Mesendoderm (in vitro differentiated cells): ENCODE measurements around the gene SHROOM3.
"Not testable (repeated sequence)": the region's sequence is repeated elsewhere in the genome, so short reads cannot be mapped to it uniquely, and the experiment has no call there.

Experiments
- DNase-seq: peaks from one replicate; pipeline ENCODE4 v3.0.0; 2013
- H2AK5ac ChIP-seq: 2 replicates; pipeline ENCODE4 v1.6.1; 2013; ENCODE audit warnings: low read length, inconsistent platforms
- H2BK120ac ChIP-seq: 2 replicates; pipeline ENCODE4 v1.6.1; 2013; ENCODE audit warnings: low read depth, mild to moderate bottlenecking, low read length, moderate library complexity, mixed read lengths
- H2BK15ac ChIP-seq: replicated peaks from 2 replicates; pipeline ENCODE4 v1.6.1; 2013; ENCODE audit warnings: low read depth, mild to moderate bottlenecking, moderate library complexity
- H2BK5ac ChIP-seq: 2 replicates; pipeline ENCODE4 v1.6.1; 2013; ENCODE audit warnings: low read length, inconsistent platforms
- H3K18ac ChIP-seq: 2 replicates; pipeline ENCODE4 v1.6.1; 2013; ENCODE audit warnings: mild to moderate bottlenecking, low read length, mixed read lengths
- H3K23ac ChIP-seq: one replicate; pipeline ENCODE4 v1.6.1; 2013; ENCODE audit warnings: low read length
- H3K27ac ChIP-seq: 2 replicates; pipeline ENCODE4 v1.5.1; 2013; ENCODE audit warnings: low read depth, mild to moderate bottlenecking, inconsistent platforms, low read length, moderate library complexity
- H3K27me3 ChIP-seq: 2 replicates; pipeline ENCODE4 v1.6.1; 2013; ENCODE audit warnings: low read length, control low read depth, mild to moderate bottlenecking, inconsistent platforms; ENCODE audit not compliant: insufficient read depth, poor library complexity
- H3K36me3 ChIP-seq: 2 replicates; pipeline ENCODE4 v1.6.1; 2013; ENCODE audit warnings: low read length, inconsistent platforms; ENCODE audit not compliant: control insufficient read depth, insufficient read depth
- H3K4ac ChIP-seq: one replicate; pipeline ENCODE4 v1.6.1; 2013; ENCODE audit warnings: low read depth, mild to moderate bottlenecking, low read length, moderate library complexity
- H3K4me1 ChIP-seq: 2 replicates; pipeline ENCODE4 v1.6.1; 2013; ENCODE audit warnings: low read depth, low read length, inconsistent platforms; ENCODE audit not compliant: control insufficient read depth
- H3K4me2 ChIP-seq: 2 replicates; pipeline ENCODE4 v1.6.1; 2013; ENCODE audit warnings: low read length
- H3K4me3 ChIP-seq: 2 replicates; pipeline ENCODE4 v1.5.1; 2013; ENCODE audit warnings: mild to moderate bottlenecking, low read length
- H3K56ac ChIP-seq: one replicate; pipeline ENCODE4 v1.6.1; 2013; ENCODE audit warnings: low read length
- H3K79me1 ChIP-seq: 2 replicates; pipeline ENCODE4 v1.6.1; 2013; ENCODE audit warnings: low read length, inconsistent platforms
- H3K79me2 ChIP-seq: 2 replicates; pipeline ENCODE4 v1.6.1; 2013; ENCODE audit warnings: mild to moderate bottlenecking, low read length; ENCODE audit not compliant: control insufficient read depth, insufficient read depth
- H3K9ac ChIP-seq: 2 replicates; pipeline ENCODE4 v1.6.1; 2013; ENCODE audit warnings: low read length, inconsistent platforms
- H4K5ac ChIP-seq: one replicate; pipeline ENCODE4 v1.6.1; 2013; ENCODE audit warnings: low read length
- H4K8ac ChIP-seq: one replicate; pipeline ENCODE4 v1.6.1; 2013; ENCODE audit warnings: low read depth, mild to moderate bottlenecking, control low read depth, low read length, moderate library complexity
- WGBS: extraction: QIAGEN DNeasy Blood & Tissue Kit; methylation state at CpG from one replicate; pipeline ENCODE4 v1.1.7; 2013; ENCODE audit warnings: low lambda C conversion rate, missing lambda C conversion rate; ENCODE audit not compliant: insufficient coverage; ENCODE audit errors: extremely low coverage; 5-methylcytosine and 5-hydroxymethylcytosine counted together

The SHROOM3 gene

DNA sequence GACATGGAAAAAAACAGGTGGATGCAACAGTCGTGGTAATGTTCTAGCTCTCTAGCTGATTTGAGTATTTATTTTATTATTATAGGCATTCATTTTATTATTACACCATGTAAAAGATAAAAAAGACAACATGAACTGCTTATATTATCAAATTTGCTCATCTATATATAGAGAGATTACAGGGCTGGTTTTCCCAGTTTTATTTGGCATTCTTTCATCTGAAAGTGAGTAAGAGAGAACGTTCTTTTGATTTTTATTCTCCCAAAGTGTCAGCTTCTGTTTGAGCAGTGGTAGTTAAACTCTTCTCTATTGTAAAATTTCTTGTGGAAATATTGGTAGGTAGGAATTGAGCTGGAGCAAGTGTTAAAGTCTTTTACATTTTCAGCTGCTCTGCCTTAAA lies 283.0 kb downstream of the SHROOM3 start:
- no peaks in the 10 kb centered on the region for H3K27me3 ChIP-seq
- no CpG with 5 or more reads among the region's 2 CpGs for WGBS

DNA sequence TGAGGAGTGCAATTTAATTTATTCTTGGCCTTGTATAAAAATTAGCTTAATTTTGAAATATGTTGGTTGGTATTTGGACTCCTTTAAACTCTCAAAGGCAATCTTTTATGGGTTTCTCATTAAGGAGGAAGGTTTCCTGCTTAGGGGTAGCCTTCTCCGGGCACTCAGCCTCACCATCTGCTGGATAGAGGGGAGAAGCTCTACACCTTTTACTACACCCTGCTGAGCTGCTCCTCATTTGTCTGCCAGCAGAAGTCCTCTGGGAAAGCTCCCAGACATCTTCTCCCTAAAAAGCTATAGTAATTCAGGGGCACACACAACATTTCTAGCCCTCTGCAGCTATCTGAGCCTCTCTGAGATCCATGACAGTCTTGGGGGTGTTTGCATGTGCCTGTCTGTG lies 283.8 kb downstream of the SHROOM3 start:
- no peak overlapping the region for H2BK120ac ChIP-seq
- no peak overlapping the region for H3K4me3 ChIP-seq
- H3K36me3 ChIP-seq, result no peaks in the 10 kb centered on the region
- H3K4me2 ChIP-seq, result no peak overlapping the region
- H3K27me3 ChIP-seq, result no peaks in the 10 kb centered on the region
- no peak overlapping the region for H3K9ac ChIP-seq
- H3K27ac ChIP-seq, result no peak overlapping the region
- peaks cover 2% of the 10 kb centered on the region for H3K79me2 ChIP-seq
- no peak overlapping the region for H4K8ac ChIP-seq
- no peak overlapping the region for H4K5ac ChIP-seq
- H3K4me1 ChIP-seq, result no peaks in the 10 kb centered on the region
- no peak overlapping the region for H3K4ac ChIP-seq
- WGBS, result no CpG with 5 or more reads among the region's 1 CpG
- H2BK15ac ChIP-seq, result no peak overlapping the region
- no peaks in the 10 kb centered on the region for H3K79me1 ChIP-seq
- DNase-seq, result peak; percentile 59
- H3K56ac ChIP-seq, result peak overlapping the region; percentile 19
- H2BK5ac ChIP-seq, result no peak overlapping the region
- H3K23ac ChIP-seq, result no peak overlapping the region
- H2AK5ac ChIP-seq, result no peak overlapping the region
- H3K18ac ChIP-seq, result no peak overlapping the region

More for the DNA sequence above, 283.0 kb downstream of the SHROOM3 start:
- peaks cover 2% of the 10 kb centered on the region for H3K79me2 ChIP-seq
- H4K5ac ChIP-seq, result no peak overlapping the region
- no peaks in the 10 kb centered on the region for H3K4me1 ChIP-seq
- no peak overlapping the region for H3K56ac ChIP-seq
- no peak overlapping the region for H3K18ac ChIP-seq
- no peak overlapping the region for H3K9ac ChIP-seq
- H3K27ac ChIP-seq, result no peak overlapping the region
- no peak overlapping the region for H3K4ac ChIP-seq
- no peak overlapping the region for H2BK15ac ChIP-seq
- no peak for DNase-seq
- no peak overlapping the region for H2AK5ac ChIP-seq
- no peak overlapping the region for H3K4me2 ChIP-seq
- H3K4me3 ChIP-seq, result no peak overlapping the region
- H3K79me1 ChIP-seq, result no peaks in the 10 kb centered on the region
- H2BK120ac ChIP-seq, result no peak overlapping the region
- no peak overlapping the region for H4K8ac ChIP-seq
- H3K23ac ChIP-seq, result no peak overlapping the region
- no peak overlapping the region for H2BK5ac ChIP-seq
- H3K36me3 ChIP-seq, result no peaks in the 10 kb centered on the region

DNA sequence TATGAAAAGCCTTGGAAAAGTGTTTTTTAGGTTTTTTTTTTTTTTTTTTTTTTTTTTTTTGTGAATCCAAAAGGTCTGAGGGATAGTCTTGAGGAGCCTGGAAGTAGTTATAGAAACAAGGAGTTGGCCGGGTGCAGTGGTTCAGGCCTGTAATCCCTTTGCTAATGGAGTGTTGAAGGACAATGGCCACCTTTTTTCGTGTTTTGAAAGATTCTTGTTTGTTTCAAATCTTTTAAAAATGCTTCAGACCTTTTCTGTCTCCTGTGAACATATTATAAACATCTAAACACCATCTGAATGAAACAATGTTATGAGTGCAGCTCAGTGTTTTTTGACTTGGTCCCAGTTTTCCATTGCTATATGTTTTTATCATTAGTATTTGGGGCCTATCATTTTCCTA lies 285.1 kb downstream of the SHROOM3 start:
- no CpG with 5 or more reads among the region's 2 CpGs for WGBS
- Histone ChIP-seq H2BK5ac (no peak overlapping the region), H3K36me3 (no peaks in the 10 kb centered on the region), H3K4ac (no peak overlapping the region), H2BK15ac (no peak overlapping the region), H3K79me1 (no peaks in the 10 kb centered on the region), H2AK5ac (no peak overlapping the region), H3K4me3 (no peak overlapping the region), H3K4me2 (no peak overlapping the region), H3K18ac (no peak overlapping the region), H4K8ac (no peak overlapping the region), H4K5ac (no peak overlapping the region), H3K4me1 (peaks cover 2% of the 10 kb centered on the region), H2BK120ac (no peak overlapping the region), H3K23ac (no peak overlapping the region), H3K79me2 (peaks cover 2% of the 10 kb centered on the region), H3K56ac (no peak overlapping the region), H3K27me3 (no peaks in the 10 kb centered on the region), H3K9ac (no peak overlapping the region), H3K27ac (no peak overlapping the region)
- DNase-seq, result no peak

DNA sequence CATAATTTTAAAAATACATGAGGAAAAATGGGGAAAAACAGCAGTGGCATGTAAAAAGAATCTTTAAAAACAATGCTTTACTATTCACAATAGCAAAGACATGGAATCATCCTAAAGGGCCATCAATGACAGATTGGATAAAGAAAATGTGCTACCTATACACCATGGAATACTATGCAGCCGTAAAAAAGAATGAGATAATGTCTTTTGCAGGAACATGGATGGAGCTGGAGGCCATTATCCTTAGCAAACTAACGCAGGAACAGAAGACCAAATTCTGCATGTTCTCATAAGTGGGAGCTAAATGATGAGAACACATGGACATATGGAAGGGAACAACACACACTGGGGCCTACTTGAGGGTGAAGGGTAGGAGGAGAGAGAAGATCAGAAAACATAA lies 287.1 kb downstream of the SHROOM3 start:
- H4K8ac ChIP-seq, DNase-seq, H3K27me3 ChIP-seq, H3K4me3 ChIP-seq, H2AK5ac ChIP-seq, H3K27ac ChIP-seq, H2BK15ac ChIP-seq, H3K18ac ChIP-seq, H3K23ac ChIP-seq, H3K4ac ChIP-seq, H3K79me1 ChIP-seq, H3K56ac ChIP-seq, H3K9ac ChIP-seq, H4K5ac ChIP-seq, H2BK120ac ChIP-seq, H3K79me2 ChIP-seq, H3K36me3 ChIP-seq, H2BK5ac ChIP-seq, H3K4me2 ChIP-seq: not testable (repeated sequence)
- peaks cover 12% of the 10 kb centered on the region for H3K4me1 ChIP-seq
- WGBS, result no CpG with 5 or more reads among the region's 2 CpGs

DNA sequence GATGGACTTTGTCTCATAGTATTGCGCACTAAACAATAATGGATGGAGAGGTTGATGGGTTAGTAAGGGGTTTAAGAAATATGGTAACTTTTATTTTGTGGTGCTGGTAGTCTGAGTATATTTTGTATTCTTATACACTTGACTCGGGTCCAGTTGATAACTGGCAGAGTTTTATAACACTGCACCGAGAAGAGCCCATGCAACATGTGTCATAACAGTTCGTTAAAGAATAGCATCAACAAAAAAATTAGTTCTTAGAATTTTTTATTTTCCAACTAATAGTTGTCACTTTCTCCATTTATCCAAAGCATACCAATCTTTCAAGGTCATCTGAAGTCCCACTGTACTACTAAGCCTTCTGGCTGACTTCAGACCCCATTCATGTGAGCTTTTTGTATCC lies 287.8 kb downstream of the SHROOM3 start:
- no peak overlapping the region for H3K4me3 ChIP-seq
- WGBS, result no CpG with 5 or more reads among the region's 4 CpGs
- H3K18ac ChIP-seq, result no peak overlapping the region
- no peak overlapping the region for H3K4me2 ChIP-seq
- H3K79me1 ChIP-seq, result peaks cover 4% of the 10 kb centered on the region
- no peak overlapping the region for H3K56ac ChIP-seq
- H3K4ac ChIP-seq, result no peak overlapping the region
- no peak overlapping the region for H2BK120ac ChIP-seq
- H3K9ac ChIP-seq, result no peak overlapping the region
- no peak overlapping the region for H3K23ac ChIP-seq
- no peak overlapping the region for H2AK5ac ChIP-seq
- no peak overlapping the region for H4K5ac ChIP-seq
- H3K27ac ChIP-seq, result no peak overlapping the region
- no peak overlapping the region for H2BK5ac ChIP-seq
- H3K36me3 ChIP-seq, result no peaks in the 10 kb centered on the region
- H3K79me2 ChIP-seq, result peaks cover 3% of the 10 kb centered on the region
- H3K4me1 ChIP-seq, result peaks cover 12% of the 10 kb centered on the region
- DNase-seq, result no peak
- H4K8ac ChIP-seq, result no peak overlapping the region
- H2BK15ac ChIP-seq, result no peak overlapping the region
- H3K27me3 ChIP-seq, result no peaks in the 10 kb centered on the region

DNA sequence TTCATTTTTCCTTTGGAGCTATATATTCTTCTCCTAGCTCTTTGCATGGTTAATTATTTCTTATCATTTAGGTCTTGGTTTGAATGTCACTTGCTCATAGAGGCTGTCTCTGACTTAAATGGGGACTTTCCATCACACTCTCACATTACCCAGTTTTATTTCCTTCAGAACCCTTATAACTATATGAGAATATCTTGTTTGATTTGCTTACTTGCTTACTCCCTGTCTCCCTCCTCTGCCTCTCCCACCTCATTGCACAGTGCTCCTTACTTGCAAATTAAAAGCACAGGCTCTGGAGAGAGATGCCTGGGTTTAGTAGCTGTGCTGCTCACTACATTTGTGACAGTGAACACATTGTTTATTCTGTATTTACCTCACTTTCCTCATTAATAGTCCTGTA lies 288.3 kb downstream of the SHROOM3 start:
- Histone ChIP-seq H3K56ac (no peak overlapping the region), H3K9ac (no peak overlapping the region), H3K27ac (no peak overlapping the region)

More for the DNA sequence above, 288.3 kb downstream of the SHROOM3 start:
- no peak overlapping the region for H4K5ac ChIP-seq
- H3K23ac ChIP-seq, result no peak overlapping the region
- no peak for DNase-seq
- no peak overlapping the region for H2BK5ac ChIP-seq
- peaks cover 4% of the 10 kb centered on the region for H3K79me1 ChIP-seq
- H3K4me3 ChIP-seq, result no peak overlapping the region
- H3K4me1 ChIP-seq, result peaks cover 12% of the 10 kb centered on the region
- no peak overlapping the region for H3K4me2 ChIP-seq
- no peaks in the 10 kb centered on the region for H3K36me3 ChIP-seq
- H3K4ac ChIP-seq, result peak overlapping the region; percentile 55
- no peak overlapping the region for H2AK5ac ChIP-seq
- H2BK120ac ChIP-seq, result no peak overlapping the region
- H3K18ac ChIP-seq, result peak overlapping the region; percentile 30
- peaks cover 3% of the 10 kb centered on the region for H3K79me2 ChIP-seq
- no peaks in the 10 kb centered on the region for H3K27me3 ChIP-seq
- no peak overlapping the region for H2BK15ac ChIP-seq
- no peak overlapping the region for H4K8ac ChIP-seq
